HCT116 (cell line): ENCODE results near the gene PDE2A. TPM values are rescaled to one million over a fixed set of nuclear protein-coding genes. Genes with fewer than 3 reads are reported as not detected.

ENCODE experiments used
- ATAC-seq: fragments of 200-7000 bp; cut with Tn5 transposase; 2 replicates; pipeline ENCODE4 v1.9.1; 2020; ENCODE audit warnings: mild to moderate bottlenecking, moderate library complexity
- BruUV-seq: library from RNA; stranded (reverse); fragments of 400-500 nt; replicated peaks from 2 replicates; lab custom pipeline; 2021; lab: Mats Ljungman, UMichigan
- CTCF ChIA-PET: fragments of 300-600 bp; sonication (Branson Sonifier 250); formaldehyde crosslinking; loops from one replicate; lab custom pipeline; 2021; ENCODE audit warnings: antibody characterized with exemption; lab: Charles Lee
- POLR2A ChIA-PET: fragments of 300-600, 350-600 bp; sonication (Branson Sonifier 250); formaldehyde crosslinking; loops from one replicate; lab custom pipeline; 2021; ENCODE audit warnings: antibody characterized with exemption; lab: Charles Lee
- RAD21 ChIA-PET, 2 experiments: fragments of 300-600 bp; sonication (Branson Sonifier 250); formaldehyde crosslinking; loops; one replicate each; lab custom pipeline; 2023; ENCODE audit warnings: low total read pairs in 2 of 2; ENCODE audit not compliant: uncharacterized antibody in 2 of 2, unreplicated experiment in 2 of 2, low non-redundant PET in 1 of 2; lab: Charles Lee
- DNase-seq: peaks from one replicate; pipeline ENCODE4 v3.0.0-alpha.2; 2010; ENCODE audit warnings: low read depth, low spot score
- H2AFZ ChIP-seq: fragments of 200-600 bp; shearing (Covaris generic), sonication (generic); 2 replicates; pipeline ENCODE4 v1.6.1; 2017; ENCODE audit warnings: low read depth, mixed run types, mixed read lengths, antibody characterized with exemption, low read length; ENCODE audit not compliant: poor library complexity, severe bottlenecking
- H3K27ac ChIP-seq: 2 replicates; pipeline ENCODE4 v1.5.1; 2012; ENCODE audit warnings: low read depth, low read length
- H3K27me3 ChIP-seq: fragments of 200-600 bp; sonication (generic); 2 replicates; pipeline ENCODE4 v1.6.1; 2016; ENCODE audit warnings: mixed run types, low read length, mixed read lengths; ENCODE audit not compliant: insufficient read depth
- H3K36me3 ChIP-seq, 2 experiments: fragments of 200-500 bp in 1 of 2; fragments of 200-600 bp in 1 of 2; sonication (Bioruptor generic) in 1 of 2; sonication (generic) in 1 of 2; 2 replicates each; pipeline versions ENCODE4 v1.5.1 to v1.6.1; 2014 to 2016; ENCODE audit warnings: low read length in 2 of 2, inconsistent platforms in 1 of 2, mixed read lengths in 1 of 2, mixed run types in 1 of 2; ENCODE audit not compliant: insufficient read depth in 2 of 2, control insufficient read depth in 1 of 2
- H3K4me1 ChIP-seq, 2 experiments: fragments of 200-600 bp in 1 of 2; sonication (generic) in 1 of 2; 2 replicates each; pipeline versions ENCODE4 v1.5.1 to v1.6.1; 2012 to 2017; ENCODE audit warnings: low read length in 2 of 2, inconsistent platforms in 1 of 2, mild to moderate bottlenecking in 1 of 2, mixed read lengths in 1 of 2, mixed run types in 1 of 2, moderate library complexity in 1 of 2; ENCODE audit not compliant: insufficient read depth in 2 of 2, control insufficient read depth in 1 of 2
- H3K4me2 ChIP-seq: fragments of 200-600 bp; sonication (generic); 2 replicates; pipeline ENCODE4 v1.6.1; 2017; ENCODE audit warnings: mixed run types, low read length, mixed read lengths
- H3K4me3 ChIP-seq, 2 experiments: fragments of 200-600 bp in 1 of 2; sonication (generic) in 1 of 2; replicated peaks in 1 of 2; 2 replicates each; pipeline ENCODE4 v1.5.1; 2011 to 2016; ENCODE audit warnings: low read length in 2 of 2, control low read depth in 1 of 2, low read depth in 1 of 2, mild to moderate bottlenecking in 1 of 2, mixed read lengths in 1 of 2, mixed run types in 1 of 2
- H3K79me2 ChIP-seq: fragments of 200-600 bp; sonication (generic); 2 replicates; pipeline ENCODE4 v1.6.1; 2017; ENCODE audit warnings: mild to moderate bottlenecking, mixed run types, low read length, moderate library complexity, mixed read lengths; ENCODE audit not compliant: insufficient read depth
- H3K9ac ChIP-seq: fragments of 200-600 bp; sonication (generic); 2 replicates; pipeline ENCODE4 v1.6.1; 2016; ENCODE audit warnings: low read length, mixed read lengths
- H3K9me2 ChIP-seq: fragments of 200-600 bp; sonication (generic), shearing (Covaris generic); 2 replicates; pipeline ENCODE4 v1.6.1; 2017; ENCODE audit warnings: mixed run types, mild to moderate bottlenecking, moderate library complexity; ENCODE audit not compliant: insufficient read depth
- H3K9me3 ChIP-seq, 2 experiments: fragments of 200-500 bp in 1 of 2; fragments of 200-600 bp in 1 of 2; sonication (Bioruptor generic) in 1 of 2; sonication (generic) in 1 of 2; 2 replicates each; pipeline ENCODE4 v1.6.1; 2014 to 2017; ENCODE audit warnings: low read length in 2 of 2, mixed read lengths in 2 of 2, inconsistent platforms in 1 of 2, low read depth in 1 of 2, mild to moderate bottlenecking in 1 of 2, mixed run types in 1 of 2, moderate library complexity in 1 of 2; ENCODE audit not compliant: control insufficient read depth in 1 of 2, insufficient read depth in 1 of 2
- H4K20me1 ChIP-seq: fragments of 200-600 bp; sonication (generic), shearing (Covaris generic); 2 replicates; pipeline ENCODE4 v1.6.1; 2017; ENCODE audit warnings: mixed run types, mild to moderate bottlenecking, moderate library complexity; ENCODE audit not compliant: insufficient read depth
- CEBPB ChIP-seq: IDR thresholded peaks from 2 replicates; pipeline ENCODE4 v1.6.1; 2012; ENCODE audit warnings: low read depth
- EZH2 ChIP-seq: fragments of 200-600 bp; sonication (generic); IDR thresholded peaks from 2 replicates; pipeline ENCODE4 v1.6.1; 2017; ENCODE audit warnings: antibody characterized with exemption, mixed run types
- EZH2phosphoT487 ChIP-seq: fragments of 200-600 bp; IDR thresholded peaks from 2 replicates; pipeline ENCODE4 v1.6.1; 2018; ENCODE audit warnings: antibody characterized with exemption, borderline replicate concordance
- POLR2AphosphoS5 ChIP-seq: IDR thresholded peaks from 2 replicates; pipeline ENCODE4 v1.6.1; 2011; ENCODE audit warnings: mild to moderate bottlenecking, low read depth, low read length, moderate library complexity
- SRF ChIP-seq: IDR thresholded peaks from 2 replicates; pipeline ENCODE4 v1.6.1; 2012; ENCODE audit warnings: low read depth
- ZFX ChIP-seq: fragments of 450-650 bp; IDR thresholded peaks from 2 replicates; pipeline ENCODE4 v1.6.1; 2017
- intact Hi-C: fragments of 100-400 bp; cut with micrococcal nuclease; formaldehyde crosslinking; loops from 2 replicates; pipeline ENCODE4 v1.10.0; 2022
- total RNA-seq: library from RNA; stranded (reverse); gene quantifications from one replicate; pipeline ENCODE4 v1.2.1, GENCODE V29; 2021; ENCODE audit not compliant: unreplicated experiment
- TF ChIP-seq, protein P1 (sequence below): IDR thresholded peaks from 2 replicates; pipeline ENCODE4 v1.6.1; 2012; ENCODE audit warnings: low read depth
- TF ChIP-seq, protein P2 (sequence below): IDR thresholded peaks from 2 replicates; pipeline ENCODE4 v1.6.1; 2012

Gene PDE2A
- total RNA-seq, 1 experiment from 2014 or later: 7.6 TPM

GRCh38 chr11:72625691-72626413, 48.4 kb downstream of the PDE2A start:
- Histone ChIP-seq H3K79me2 (no peaks in the 10 kb centered on the region), H3K9ac (no peak overlapping the region), H2AFZ (no peak overlapping the region), H4K20me1 (no peaks in the 10 kb centered on the region), H3K27ac (no peak overlapping the region), H3K9me2 (no peaks in the 10 kb centered on the region), H3K4me2 (no peak overlapping the region), H3K27me3 (peaks cover 6% of the 10 kb centered on the region; the same call in 1 of the 2 replicates), H3K4me1 (no peaks in the 10 kb centered on the region), H3K36me3 (no peaks in the 10 kb centered on the region), H3K4me3 (no peak overlapping the region), H3K9me3 (no peaks in the 10 kb centered on the region)
- ChIA-PET CTCF (no interaction called here), POLR2A (no interaction called here), RAD21 (no interaction called here)
- DNase-seq: no peak
- no TSS peak for BruUV-seq
- TF ChIP-seq, protein P1, sequence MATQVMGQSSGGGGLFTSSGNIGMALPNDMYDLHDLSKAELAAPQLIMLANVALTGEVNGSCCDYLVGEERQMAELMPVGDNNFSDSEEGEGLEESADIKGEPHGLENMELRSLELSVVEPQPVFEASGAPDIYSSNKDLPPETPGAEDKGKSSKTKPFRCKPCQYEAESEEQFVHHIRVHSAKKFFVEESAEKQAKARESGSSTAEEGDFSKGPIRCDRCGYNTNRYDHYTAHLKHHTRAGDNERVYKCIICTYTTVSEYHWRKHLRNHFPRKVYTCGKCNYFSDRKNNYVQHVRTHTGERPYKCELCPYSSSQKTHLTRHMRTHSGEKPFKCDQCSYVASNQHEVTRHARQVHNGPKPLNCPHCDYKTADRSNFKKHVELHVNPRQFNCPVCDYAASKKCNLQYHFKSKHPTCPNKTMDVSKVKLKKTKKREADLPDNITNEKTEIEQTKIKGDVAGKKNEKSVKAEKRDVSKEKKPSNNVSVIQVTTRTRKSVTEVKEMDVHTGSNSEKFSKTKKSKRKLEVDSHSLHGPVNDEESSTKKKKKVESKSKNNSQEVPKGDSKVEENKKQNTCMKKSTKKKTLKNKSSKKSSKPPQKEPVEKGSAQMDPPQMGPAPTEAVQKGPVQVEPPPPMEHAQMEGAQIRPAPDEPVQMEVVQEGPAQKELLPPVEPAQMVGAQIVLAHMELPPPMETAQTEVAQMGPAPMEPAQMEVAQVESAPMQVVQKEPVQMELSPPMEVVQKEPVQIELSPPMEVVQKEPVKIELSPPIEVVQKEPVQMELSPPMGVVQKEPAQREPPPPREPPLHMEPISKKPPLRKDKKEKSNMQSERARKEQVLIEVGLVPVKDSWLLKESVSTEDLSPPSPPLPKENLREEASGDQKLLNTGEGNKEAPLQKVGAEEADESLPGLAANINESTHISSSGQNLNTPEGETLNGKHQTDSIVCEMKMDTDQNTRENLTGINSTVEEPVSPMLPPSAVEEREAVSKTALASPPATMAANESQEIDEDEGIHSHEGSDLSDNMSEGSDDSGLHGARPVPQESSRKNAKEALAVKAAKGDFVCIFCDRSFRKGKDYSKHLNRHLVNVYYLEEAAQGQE: no peak
- TF ChIP-seq SRF (no peak), ZFX (no peak), EZH2phosphoT487 (no peak), POLR2AphosphoS5 (no peak), CEBPB (no peak), EZH2 (no peak)
- TF ChIP-seq, protein P2, sequence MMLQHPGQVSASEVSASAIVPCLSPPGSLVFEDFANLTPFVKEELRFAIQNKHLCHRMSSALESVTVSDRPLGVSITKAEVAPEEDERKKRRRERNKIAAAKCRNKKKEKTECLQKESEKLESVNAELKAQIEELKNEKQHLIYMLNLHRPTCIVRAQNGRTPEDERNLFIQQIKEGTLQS: no peak
- intact Hi-C loops: no loop called here
- ATAC-seq: no peak
